ENCODE results near the gene KLHL30. TPM values are rescaled to one million over a fixed set of nuclear protein-coding genes. Genes with fewer than 3 reads are reported as not detected.
"Not testable (repeated sequence)": the region's sequence is repeated elsewhere in the genome, so short reads cannot be mapped to it uniquely, and the experiment has no call there.

Gene KLHL30
- polyA plus RNA-seq, 1 donor, result 0.40 TPM

DNA sequence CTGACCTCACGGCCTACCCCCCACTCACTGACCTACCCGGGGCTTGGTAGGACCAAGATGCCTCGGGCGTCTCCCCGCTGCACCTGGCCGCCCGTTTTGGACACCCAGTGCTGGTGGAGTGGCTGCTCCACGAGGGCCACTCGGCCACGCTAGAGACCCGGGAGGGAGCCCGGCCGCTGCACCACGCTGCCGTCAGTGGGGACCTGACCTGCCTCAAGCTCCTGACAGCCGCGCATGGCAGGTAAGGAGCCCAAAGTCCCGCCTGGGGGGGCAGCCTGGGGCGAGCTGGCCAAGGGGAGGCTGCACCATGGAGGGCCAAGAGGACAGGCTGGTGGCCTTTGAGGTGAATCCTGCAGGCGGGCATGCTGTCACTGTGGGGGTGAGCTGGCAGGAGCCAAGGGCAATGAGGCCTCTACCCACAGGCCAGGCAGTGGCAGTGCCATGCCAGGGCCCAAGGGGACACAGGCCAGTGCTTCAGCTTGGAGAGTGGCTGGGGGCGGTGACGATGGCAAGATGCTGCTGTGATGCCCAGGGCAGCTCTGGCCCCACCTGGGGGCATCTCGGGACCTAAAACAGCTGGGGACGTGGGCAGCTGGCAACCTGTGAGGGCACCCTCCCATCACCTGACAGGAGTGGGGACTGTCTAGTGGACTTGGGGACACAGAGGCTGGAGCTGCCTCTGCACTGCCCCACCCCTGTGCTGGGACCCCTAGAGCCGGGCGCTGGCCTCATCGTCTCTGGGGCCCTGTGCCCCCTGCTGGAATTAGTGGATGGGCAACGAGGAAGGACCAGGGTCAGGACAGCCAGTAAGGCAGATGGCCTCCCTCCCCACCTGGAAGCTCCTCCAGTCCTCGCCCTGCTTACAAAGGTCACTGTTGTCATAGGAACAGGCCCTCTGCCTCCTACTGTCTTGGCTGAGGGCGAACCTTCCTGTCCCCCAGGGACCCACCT is 36.3 kb upstream of the KLHL30 start:
- DNase-seq, result no peak

DNA sequence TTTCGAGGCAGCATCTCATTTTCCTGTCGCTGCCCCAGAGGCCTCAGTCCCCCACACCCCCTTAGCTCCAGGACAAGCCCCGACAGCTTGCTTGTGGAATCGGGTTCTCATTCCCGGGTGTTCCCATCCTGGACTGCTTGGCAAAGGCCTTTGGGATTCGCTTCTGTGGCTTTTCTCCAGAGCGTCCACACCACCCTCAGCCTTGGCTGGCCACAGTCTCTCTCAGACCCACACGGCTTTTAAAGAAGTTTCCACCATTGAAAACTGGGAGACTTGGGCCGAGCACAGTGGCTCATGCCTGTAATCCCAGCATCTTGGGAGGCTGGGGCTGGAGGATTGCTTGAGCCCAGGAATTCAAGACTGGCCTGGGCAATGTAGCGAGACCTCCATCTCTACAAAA is 35.6 kb upstream of the KLHL30 start:
- no peak for DNase-seq

DNA sequence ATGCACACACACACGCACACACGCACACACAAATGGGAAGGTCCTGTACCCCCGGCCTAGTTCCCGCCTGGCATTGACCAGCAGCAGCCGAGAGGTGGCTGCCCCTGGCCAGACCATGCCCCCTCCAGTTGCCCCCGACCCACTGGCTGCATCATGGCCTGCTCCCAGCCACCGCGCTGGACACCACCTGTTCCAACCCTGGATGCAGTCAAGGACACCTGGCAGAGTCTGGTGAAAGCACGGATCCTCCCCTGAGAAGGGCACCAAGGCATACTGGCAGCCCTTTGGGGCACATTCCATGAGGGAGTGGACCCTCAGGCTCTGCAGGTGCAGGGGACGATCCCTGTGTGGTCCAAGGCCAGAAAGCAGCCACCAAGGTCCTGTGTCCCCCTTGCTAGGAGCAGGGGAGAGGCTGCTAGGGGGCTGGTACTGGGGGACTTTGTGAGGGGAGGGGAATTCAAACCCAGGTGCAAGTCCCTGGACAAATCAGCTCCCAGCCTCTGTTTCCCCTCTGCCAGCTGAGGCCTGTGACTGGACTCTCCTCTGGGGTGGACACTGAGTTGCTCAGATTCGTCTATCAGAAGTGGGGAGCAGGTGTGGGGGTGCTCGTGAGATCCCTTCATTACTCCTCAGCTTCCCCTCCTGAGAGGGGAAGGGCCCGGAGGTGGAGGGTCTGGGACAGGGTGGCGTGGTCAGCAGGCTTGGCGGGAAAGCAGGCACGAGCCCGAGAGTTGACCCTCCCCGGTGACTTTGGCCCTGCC is 34.8 kb upstream of the KLHL30 start:
- DNase-seq, result no peak

DNA sequence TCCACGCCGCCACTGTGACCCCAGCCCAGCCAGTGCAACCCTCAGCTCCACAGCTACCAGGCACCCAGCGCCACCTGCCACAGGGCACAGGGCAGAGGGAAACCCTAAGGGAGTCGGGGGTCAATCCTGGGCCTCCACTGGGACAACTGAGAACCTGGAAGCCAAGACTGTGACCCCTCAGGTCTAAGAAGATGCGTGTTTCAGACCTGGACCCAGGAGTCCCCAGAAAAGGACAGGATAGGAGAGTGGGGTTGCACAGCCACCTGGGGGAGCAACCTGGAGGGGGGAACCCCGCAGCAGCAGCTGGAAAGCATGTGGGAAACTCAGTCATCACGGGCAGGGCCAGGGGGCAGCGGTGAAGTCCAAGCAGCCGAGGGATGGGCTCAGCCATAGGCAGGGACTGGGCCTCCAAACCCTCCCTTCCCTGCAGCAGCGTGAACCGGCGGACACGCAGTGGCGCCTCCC is 34.2 kb upstream of the KLHL30 start:
- no peak for DNase-seq

DNA sequence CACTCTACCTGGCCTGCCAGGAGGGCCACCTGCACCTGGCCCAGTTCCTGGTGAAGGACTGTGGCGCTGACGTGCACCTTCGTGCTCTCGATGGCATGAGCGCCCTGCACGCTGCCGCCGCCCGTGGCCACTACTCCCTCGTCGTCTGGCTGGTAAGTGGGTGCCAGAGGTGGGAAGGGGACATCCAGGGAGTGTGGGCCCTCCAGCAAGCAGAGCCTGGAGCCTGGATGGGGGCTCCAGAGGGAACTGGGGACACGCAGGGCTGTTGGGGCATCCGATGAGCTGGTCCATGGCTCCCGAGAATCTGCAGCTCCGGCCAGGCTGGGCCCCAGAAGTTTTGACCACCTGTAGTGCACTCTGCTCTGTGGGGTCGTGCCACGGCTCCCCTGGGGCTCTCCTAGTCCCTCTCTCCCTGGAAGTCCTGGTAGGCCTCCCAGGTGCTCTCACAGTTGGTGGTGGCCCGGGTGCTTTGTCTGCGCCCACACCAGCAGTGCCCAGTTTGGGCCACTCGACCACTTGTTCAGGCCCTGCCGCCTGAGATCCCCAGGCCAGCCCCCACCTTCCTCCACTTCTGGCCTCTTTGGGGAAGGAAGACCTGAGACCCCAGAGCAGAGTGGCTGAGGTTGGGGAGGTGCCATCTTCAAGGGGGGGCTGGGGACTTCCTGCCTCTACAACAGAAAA is 33.6 kb upstream of the KLHL30 start:
- no peak for DNase-seq

DNA sequence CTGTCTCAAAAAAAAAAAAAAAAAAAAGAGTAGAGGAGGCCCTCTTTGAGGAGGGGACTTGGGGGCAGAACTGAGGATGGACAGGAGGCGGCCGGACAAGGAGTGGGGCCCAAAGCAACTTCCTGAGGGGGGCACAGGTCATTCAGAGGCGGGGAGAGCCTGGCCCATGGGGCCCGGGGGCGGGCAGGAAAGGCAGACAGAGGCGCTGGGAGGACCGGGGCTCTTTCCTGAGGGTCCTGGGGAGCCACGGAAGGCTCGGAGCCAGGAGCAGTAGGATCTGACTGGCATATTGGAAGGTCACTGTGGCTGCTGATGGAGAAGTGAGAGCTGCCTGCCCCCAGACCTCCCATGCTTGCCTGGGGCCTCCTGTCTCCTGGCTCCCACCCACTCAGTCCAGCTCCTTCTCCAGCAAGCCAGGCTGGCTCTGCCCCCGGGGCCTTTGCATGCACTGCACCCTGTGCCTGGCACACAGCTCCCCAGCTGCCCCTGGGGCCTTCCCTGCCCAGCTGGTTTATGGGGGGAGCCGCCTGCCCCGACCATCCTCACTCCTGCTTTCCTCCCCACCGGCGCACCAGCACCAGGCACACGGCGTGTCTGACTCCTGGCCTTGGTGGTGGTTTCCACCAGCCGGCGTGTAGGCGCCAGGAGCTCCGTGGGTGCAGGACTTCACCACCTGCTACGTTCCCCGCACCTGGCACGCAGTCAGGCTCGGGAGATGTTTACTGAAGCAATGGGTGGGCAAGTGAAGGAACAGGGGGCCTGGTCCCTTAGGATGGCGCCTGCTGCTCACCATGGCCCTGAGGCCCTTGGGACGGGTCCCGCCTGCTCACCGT is 32.7 kb upstream of the KLHL30 start:
- no peak for DNase-seq

DNA sequence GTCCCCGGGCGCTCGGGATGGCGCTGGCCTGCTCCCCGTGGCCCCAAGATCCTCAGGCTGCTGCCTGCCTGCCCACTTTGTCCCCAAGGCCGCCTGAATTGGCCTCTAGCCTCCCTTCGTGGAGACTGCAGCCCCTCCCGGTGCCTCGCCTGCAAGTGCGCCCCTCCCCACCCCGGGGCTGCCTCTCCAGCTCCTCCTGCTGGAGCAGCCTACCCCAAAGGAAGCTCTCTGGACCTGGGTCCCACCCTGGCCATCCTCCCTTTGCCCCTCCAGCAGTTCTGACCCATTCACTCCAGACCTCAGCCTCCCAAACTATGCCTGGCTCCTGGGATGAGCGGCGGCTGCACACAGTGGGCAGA is 32.1 kb upstream of the KLHL30 start:
- no peak for DNase-seq

DNA sequence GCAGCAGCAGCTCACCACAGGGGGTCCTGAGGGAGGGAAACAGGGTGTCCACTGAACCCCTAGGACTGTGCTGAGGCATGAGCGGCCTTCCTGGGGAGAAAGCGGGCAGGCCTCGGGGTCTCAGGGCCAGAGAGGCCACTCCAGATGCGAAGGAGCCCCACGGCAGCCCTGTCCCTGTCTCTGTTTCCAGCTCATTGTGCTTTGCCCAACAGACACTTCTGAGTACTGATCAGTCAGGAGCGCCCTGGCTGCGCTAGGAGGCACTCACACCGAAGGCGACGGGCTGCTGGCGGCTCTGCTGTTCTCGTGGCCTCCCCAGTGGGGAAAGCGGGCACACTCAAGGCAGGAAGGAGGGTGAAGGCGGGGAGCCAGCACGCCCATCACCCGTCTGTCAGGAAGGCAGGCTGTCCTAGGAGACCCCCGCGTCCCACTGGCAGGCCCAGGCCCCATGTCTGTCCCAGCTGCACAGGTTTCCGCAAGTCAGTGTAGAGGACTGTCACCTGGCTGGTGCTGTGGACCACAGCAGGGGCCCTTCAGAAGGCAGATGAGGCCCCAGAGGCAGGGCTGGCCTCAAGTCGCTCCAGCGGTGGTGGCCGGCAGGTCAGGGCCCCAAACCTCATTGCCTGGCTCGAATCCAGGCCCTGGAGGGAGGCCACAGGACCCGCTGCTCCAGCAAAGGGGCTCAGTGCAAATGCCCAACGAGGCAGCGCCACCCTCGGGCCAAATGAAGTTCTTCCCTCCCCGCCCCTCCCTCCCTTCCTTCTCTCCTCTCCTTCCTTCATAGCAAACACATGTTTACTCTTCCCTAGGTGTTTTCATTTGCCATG is 31.6 kb upstream of the KLHL30 start:
- DNase-seq, result no peak

DNA sequence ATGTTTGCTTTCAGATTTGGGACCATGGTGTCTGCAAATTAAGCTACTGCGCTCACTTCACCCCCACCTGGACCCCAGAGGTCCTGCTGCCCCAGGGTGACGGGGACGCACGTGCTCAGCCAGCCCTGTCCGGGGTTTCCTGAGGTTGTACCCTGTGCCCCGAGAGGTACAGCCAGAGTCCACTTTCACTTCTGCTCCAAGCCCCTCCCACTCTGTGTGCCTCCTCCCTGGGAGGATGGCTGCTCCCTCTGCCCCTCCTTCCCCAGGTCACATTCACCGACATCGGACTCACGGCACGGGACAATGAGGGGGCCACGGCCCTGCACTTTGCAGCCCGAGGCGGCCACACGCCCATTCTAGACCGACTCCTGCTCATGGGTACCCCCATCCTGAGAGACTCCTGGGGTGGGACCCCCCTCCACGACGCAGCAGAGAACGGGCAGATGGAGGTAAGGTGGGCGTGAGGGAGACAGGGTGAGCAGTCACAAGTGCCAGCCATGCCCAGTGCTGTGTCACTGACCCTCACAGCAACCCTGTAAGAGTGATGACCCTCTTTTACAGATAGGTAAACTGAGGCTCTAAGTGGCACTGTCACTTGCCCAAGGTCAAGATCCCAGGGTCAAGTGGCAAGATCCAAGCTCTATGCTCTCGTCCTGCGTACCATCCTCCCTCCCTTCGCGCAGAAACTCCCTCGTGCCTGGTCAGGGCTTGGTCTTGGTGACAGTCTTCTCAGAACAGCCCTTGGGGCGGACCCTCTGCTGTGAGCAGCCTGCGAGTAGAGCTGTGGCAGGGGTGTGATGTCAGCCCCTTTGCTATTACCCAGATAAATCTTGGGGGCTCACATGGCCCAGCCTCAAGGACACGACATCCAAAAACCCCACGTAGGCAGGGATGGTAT is 30.7 kb upstream of the KLHL30 start:
- DNase-seq, result no peak

DNA sequence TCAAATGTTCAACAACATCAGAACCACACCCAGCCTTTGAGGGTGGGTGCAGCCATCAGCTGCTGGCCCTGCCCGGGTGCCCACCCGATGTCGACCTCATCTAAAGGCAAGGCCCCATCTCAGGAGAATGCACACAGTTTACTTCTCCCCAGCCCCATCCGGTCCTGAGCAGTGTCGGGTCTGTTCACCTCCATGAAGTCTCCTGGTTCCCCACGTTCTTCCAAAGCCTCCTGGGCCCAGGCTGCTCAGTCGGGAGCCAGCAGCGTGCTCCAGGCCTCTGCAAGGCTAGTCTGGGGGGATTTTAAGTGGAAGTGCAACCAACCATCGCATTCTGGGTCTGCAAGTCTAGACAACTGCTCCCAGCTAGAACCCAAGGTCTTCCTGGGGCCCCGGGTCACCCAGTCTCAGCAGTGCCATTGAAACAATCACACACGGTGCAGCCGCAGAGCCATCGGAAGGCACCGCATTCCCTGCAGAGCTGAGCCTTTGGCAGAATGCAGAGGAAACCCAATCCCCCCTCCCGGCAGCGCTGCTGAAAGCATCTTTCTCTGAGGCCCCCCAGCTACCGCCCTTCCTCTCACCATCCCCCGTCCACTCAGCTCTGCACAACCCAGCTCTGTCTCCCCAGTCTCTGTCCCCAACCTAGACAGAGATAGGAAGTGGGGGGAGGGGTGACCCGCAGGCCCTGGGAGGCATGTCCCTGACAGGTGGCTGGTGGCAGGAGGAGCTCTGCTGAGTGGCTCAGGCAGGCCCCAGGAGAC is 29.9 kb upstream of the KLHL30 start:
- no peak for DNase-seq

DNA sequence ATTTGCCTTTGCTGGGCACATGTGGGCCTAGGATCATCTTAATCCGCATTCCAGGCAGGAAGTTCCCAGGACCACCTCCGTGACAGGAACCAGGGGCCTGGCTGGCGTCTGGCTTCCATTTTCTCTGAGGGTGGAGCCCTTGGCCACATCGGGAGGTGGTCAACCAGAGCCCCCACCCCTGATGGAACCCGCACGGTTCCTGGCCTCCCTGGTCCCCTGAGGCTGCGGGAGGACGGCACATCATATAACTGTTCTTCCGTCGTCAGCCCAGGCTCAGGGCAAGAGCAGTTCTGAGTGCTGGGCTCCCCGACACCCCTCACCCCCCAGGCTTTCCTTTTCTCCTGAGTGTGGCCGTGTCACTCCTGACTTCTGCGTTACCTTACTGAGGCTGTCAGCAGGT is 24.9 kb upstream of the KLHL30 start:
- no peak for DNase-seq

DNA sequence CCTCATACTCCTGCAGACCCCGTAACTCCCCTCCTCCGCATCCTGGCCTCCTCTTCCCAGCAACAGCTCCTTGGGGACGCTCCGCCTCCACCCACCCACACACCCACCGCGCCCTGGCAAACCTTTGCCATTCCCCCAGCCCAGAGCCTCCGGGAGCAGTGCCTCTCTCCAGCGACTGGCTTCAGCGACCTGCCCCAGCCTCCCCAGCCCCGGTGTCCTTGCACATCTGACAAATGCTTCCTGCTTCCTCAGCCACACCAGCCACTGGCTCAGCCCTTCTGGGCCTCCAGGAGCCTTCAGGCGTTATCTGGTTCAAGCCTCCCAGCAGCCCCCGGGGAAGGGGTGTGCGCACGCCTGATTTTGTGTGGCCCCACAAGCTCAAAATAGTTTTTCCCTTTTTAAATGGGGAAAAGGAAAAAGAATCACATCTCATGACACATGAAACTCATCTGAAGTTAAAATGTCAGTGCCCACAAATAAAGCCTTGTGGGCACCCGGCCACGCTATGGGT is 24.1 kb upstream of the KLHL30 start:
- no peak for DNase-seq

DNA sequence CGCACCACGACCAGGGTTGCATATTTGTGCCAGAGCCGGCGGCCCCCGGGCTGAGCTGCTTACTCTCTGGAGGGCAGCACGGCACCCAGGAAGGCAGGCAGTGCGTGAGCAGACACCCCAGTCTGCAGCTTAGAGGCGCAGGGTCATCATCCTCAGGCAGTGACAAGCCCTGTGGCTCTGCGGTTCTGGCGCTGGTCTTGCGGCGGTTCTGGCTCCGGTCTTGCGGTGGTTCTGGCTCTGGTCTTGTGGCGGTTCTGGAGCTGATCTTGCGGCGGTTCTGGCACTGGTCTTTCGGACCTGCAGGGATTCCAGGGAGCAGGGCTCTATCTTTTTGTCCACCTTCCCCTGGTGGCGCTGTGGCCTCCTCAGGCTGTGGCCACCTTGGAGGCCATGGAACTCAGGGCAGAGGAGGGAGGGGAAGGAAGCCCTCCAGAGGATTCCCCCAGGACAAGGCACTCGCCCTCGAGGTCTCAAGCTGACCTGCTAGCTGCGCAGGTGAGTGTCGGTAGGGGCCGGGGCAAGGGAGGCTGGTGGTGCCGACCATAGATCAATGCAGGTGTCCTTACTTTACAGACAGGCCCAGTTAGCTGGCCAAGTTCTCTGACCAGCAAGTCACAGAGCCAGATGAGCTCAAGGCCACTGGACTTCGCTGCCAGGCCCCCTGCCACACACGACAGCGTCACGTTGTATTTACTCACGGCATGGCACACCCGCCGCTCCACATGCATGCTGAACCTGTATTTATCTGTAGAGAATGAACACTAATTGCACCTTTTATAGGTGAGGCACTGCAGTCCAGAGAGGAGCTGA is 23.4 kb upstream of the KLHL30 start:
- DNase-seq, result no peak

DNA sequence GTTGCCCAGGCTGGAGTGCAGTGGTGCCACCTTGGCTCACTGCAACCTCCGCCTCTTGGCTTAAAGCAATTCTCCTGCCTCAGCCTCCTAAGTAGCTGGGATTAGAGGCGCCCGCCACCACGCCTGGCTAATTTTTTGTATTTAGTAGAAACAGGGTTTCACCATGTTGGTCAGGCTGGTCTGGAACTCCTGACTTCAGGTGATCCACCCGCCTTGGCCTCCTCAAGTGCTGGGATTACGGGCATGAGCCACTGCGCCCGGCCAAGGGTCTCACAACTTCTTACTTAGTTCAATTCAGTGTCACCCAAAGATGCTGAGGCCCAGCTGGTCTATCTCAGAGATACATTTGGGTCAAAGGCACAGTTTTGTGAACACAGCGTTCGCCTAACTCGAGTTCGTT is 22.8 kb upstream of the KLHL30 start:
- not testable (repeated sequence) for DNase-seq

DNA sequence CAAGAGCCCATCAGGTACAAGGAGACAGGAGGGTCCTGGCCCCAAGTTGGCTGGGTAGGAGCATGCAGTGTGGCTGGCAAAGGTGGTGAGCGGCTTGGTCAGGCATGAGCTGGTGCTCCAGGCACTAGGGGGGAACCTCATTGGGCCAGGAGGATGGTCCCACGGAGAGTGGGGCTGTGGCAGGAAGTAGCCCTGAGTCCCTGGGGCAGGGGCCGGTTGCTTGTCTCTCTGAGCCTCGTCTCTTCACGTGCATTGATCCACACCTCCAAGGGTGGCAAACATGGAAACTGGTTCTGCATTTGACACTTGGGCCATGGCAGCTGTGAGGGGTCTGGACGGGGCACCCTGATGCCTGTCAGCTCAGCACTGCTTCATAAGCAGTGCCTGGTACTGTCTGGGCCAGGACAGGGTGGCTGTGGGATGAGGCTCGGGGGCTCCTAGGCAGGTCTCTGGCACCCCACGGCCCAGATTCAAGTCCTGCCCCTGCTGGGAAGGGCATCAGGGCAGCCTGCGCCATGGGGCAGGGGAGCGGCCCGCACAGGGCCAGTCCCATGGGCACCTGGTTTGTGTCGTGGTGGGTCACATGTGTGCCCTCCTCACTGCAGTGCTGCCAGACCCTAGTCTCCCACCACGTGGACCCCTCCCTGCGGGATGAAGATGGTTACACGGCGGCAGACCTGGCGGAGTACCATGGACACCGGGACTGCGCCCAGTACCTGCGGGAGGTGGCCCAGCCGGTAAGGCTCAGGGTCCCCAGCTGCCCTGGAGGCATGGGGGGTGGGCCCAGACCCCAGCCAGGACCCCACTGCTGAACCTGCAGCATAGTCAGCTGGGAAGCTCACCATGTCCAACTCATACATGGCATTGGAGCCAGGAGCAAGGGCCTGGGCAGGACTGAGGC is 21.9 kb upstream of the KLHL30 start:
- DNase-seq, result no peak

Measured in left kidney (tissue), 2 donors.